ENCODE measurements around the gene CDH4.

Gene CDH4

GRCh38 chr20:61760731-61761130 lies 508.7 kb downstream of the CDH4 start:
- Histone ChIP-seq H3K4me2 (ENCODE audit: insufficient read depth, low read length) (no peak overlapping the region), H3K9me3 (ENCODE audit: insufficient read depth, low read length, severe bottlenecking) (no peaks in the 10 kb centered on the region), H3K79me2 (ENCODE audit: insufficient read depth, low read length) (no peaks in the 10 kb centered on the region), H3K36me3 (ENCODE audit: insufficient read depth, low read length) (no peaks in the 10 kb centered on the region), H2AFZ (ENCODE audit: low read depth, low read length) (no peak overlapping the region), H3K4me1 (ENCODE audit: insufficient read depth, low read length) (no peaks in the 10 kb centered on the region), H3K4me3 (ENCODE audit: low read depth in 1 of 2, low read length in 2 of 2) (no peak overlapping the region), H3K27ac (ENCODE audit: low read length) (no peak overlapping the region), H4K20me1 (ENCODE audit: insufficient read depth, low read length) (peaks cover 12% of the 10 kb centered on the region), H3K27me3 (ENCODE audit: insufficient read depth, low read length, poor library complexity) (peaks cover 32% of the 10 kb centered on the region), H3K9ac (ENCODE audit: low read depth, low read length) (no peak overlapping the region)
- DNase-seq (no peak), ATAC-seq (ENCODE audit: insufficient read depth, low read depth) (no peak)
- no peak for TF ChIP-seq EZH2 (IDR thresholded peaks at IDR 0.05; ENCODE audit: borderline replicate concordance, low read depth, low read length, severe bottlenecking)
- no peak for TF ChIP-seq CTCF (IDR thresholded peaks at IDR 0.05; ENCODE audit: borderline replicate concordance, extremely low read depth, low read length, poor library complexity, severe bottlenecking)

- Histone ChIP-seq H3K4me1 (ENCODE audit: insufficient read depth, low read length) (no peaks in the 10 kb centered on the region), H3K9me3 (ENCODE audit: insufficient read depth, low read length, severe bottlenecking) (no peaks in the 10 kb centered on the region), H4K20me1 (ENCODE audit: insufficient read depth, low read length) (peaks cover 13% of the 10 kb centered on the region; the same call in 1 of the 2 replicates), H3K9ac (ENCODE audit: low read depth, low read length) (no peak overlapping the region), H3K36me3 (ENCODE audit: insufficient read depth, low read length) (no peaks in the 10 kb centered on the region), H3K4me2 (ENCODE audit: insufficient read depth, low read length) (no peak overlapping the region), H3K27me3 (ENCODE audit: insufficient read depth, low read length, poor library complexity) (peaks cover 32% of the 10 kb centered on the region), H2AFZ (ENCODE audit: low read depth, low read length) (no peak overlapping the region), H3K4me3 (ENCODE audit: low read depth in 1 of 2, low read length in 2 of 2) (no peak overlapping the region), H3K79me2 (ENCODE audit: insufficient read depth, low read length) (no peaks in the 10 kb centered on the region), H3K27ac (ENCODE audit: low read length) (no peak overlapping the region)
- DNase-seq, result no peak
- ATAC-seq (ENCODE audit: insufficient read depth, low read depth), result no peak
- TF ChIP-seq EZH2 (IDR thresholded peaks at IDR 0.05; ENCODE audit: borderline replicate concordance, low read depth, low read length, severe bottlenecking) (no peak), CTCF (IDR thresholded peaks at IDR 0.05; ENCODE audit: borderline replicate concordance, extremely low read depth, low read length, poor library complexity, severe bottlenecking) (no peak)
Observed at GRCh38 chr20:61761453-61762166, 509.5 kb downstream of the CDH4 start.

DNA sequence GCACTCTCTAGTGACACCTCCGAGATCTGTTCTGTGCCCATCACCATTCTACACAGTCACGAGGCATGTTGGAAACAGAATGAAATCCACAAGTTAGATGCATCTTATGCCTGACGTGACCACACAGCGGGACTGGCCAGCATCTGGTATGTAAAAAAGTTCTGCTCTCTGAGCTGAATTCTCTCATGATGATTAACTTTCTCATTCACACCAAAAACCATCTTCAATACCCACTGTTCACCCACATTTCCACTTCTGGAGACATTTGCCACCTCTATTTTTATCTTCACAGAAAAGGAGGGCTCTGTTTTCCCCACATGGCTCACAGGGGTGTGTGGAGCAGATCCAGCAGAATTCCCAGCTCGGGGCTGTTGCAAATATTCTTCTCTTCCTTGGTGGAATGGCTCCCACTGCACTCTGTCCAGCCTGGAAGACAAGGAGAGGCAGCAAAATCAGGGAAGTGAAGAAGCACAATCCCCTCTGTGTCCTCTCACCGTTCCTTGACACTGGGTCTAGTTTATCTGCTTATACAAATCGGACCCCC lies 510.2 kb downstream of the CDH4 start:
- no peak overlapping the region for H2AFZ ChIP-seq (ENCODE audit: low read depth, low read length)
- peaks cover 32% of the 10 kb centered on the region for H3K27me3 ChIP-seq (ENCODE audit: insufficient read depth, low read length, poor library complexity)
- H3K9ac ChIP-seq (ENCODE audit: low read depth, low read length), result no peak overlapping the region
- H4K20me1 ChIP-seq (ENCODE audit: insufficient read depth, low read length), result peaks cover 13% of the 10 kb centered on the region; the same call in 1 of the 2 replicates
- DNase-seq (no peak), ATAC-seq (ENCODE audit: insufficient read depth, low read depth) (no peak)
- H3K4me2 ChIP-seq (ENCODE audit: insufficient read depth, low read length), result no peak overlapping the region
- no peaks in the 10 kb centered on the region for H3K79me2 ChIP-seq (ENCODE audit: insufficient read depth, low read length)
- H3K36me3 ChIP-seq (ENCODE audit: insufficient read depth, low read length), result no peaks in the 10 kb centered on the region
- no peak for TF ChIP-seq CTCF (IDR thresholded peaks at IDR 0.05; ENCODE audit: borderline replicate concordance, extremely low read depth, low read length, poor library complexity, severe bottlenecking)
- TF ChIP-seq EZH2 (IDR thresholded peaks at IDR 0.05; ENCODE audit: borderline replicate concordance, low read depth, low read length, severe bottlenecking), result no peak
- no peaks in the 10 kb centered on the region for H3K4me1 ChIP-seq (ENCODE audit: insufficient read depth, low read length)
- H3K9me3 ChIP-seq (ENCODE audit: insufficient read depth, low read length, severe bottlenecking), result no peaks in the 10 kb centered on the region
- no peak overlapping the region for H3K27ac ChIP-seq (ENCODE audit: low read length)
- H3K4me3 ChIP-seq (ENCODE audit: low read depth in 1 of 2, low read length in 2 of 2), result no peak overlapping the region
